Brain microvascular endothelial cell (primary cell): Measurements from ENCODE around the gene FAM53B.

ENCODE experiments used
- DNase-seq: peaks from one replicate; pipeline ENCODE4 v3.0.0-alpha.2; 2020
- H3K27ac ChIP-seq: fragments of 250-450 bp; sonication (Bioruptor Pico); 2 replicates; pipeline ENCODE4 v1.5.1; 2020; ENCODE audit warnings: mild to moderate bottlenecking, moderate library complexity
- H3K27me3 ChIP-seq: fragments of 250-450 bp; sonication (Bioruptor Pico); replicated peaks from 2 replicates; pipeline ENCODE4 v1.5.1; 2020; ENCODE audit warnings: mild to moderate bottlenecking
- H3K36me3 ChIP-seq: fragments of 250-450 bp; sonication (Bioruptor Pico); replicated peaks from 2 replicates; pipeline ENCODE4 v1.5.1; 2020; ENCODE audit warnings: mild to moderate bottlenecking
- H3K4me3 ChIP-seq: 2 replicates; pipeline ENCODE4 v1.5.1; 2011; ENCODE audit warnings: low read depth, mild to moderate bottlenecking, control low read depth, low read length, moderate library complexity
- in situ Hi-C: cut with HindIII; loops from 2 replicates; pipeline ENCODE4 v1.10.0; 2017; ENCODE audit warnings: low sequenced_read_pairs, low pct_ligation_motif_present
- TF ChIP-seq, protein P1 (sequence below): IDR thresholded peaks from 2 replicates; pipeline ENCODE4 v1.5.1; 2011; ENCODE audit warnings: low read depth, mild to moderate bottlenecking, moderate library complexity, low read length, control low read depth, inconsistent platforms; ENCODE audit errors: missing control alignments

The FAM53B gene

GRCh38 chr10:124699471-124700292 is 44.5 kb downstream of the FAM53B start:
- no peaks in the 10 kb centered on the region for H3K27me3 ChIP-seq
- H3K4me3 ChIP-seq: no peak overlapping the region
- TF ChIP-seq, protein P1, sequence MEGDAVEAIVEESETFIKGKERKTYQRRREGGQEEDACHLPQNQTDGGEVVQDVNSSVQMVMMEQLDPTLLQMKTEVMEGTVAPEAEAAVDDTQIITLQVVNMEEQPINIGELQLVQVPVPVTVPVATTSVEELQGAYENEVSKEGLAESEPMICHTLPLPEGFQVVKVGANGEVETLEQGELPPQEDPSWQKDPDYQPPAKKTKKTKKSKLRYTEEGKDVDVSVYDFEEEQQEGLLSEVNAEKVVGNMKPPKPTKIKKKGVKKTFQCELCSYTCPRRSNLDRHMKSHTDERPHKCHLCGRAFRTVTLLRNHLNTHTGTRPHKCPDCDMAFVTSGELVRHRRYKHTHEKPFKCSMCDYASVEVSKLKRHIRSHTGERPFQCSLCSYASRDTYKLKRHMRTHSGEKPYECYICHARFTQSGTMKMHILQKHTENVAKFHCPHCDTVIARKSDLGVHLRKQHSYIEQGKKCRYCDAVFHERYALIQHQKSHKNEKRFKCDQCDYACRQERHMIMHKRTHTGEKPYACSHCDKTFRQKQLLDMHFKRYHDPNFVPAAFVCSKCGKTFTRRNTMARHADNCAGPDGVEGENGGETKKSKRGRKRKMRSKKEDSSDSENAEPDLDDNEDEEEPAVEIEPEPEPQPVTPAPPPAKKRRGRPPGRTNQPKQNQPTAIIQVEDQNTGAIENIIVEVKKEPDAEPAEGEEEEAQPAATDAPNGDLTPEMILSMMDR: no peak
- H3K27ac ChIP-seq: no peak overlapping the region
- no peak for DNase-seq
- H3K36me3 ChIP-seq: peaks cover 7% of the 10 kb centered on the region
- in situ Hi-C loops: no loop called here

GRCh38 chr10:124698545-124699469 is 45.4 kb downstream of the FAM53B start:
- peaks cover 6% of the 10 kb centered on the region for H3K36me3 ChIP-seq
- H3K27ac ChIP-seq: no peak overlapping the region

GRCh38 chr10:124697837-124698544 is 46.2 kb downstream of the FAM53B start:
- TF ChIP-seq, protein P1: no peak
- Histone ChIP-seq H3K36me3 (peaks cover 6% of the 10 kb centered on the region), H3K27me3 (no peaks in the 10 kb centered on the region), H3K27ac (no peak overlapping the region), H3K4me3 (no peak overlapping the region)
- no peak for DNase-seq
- in situ Hi-C loops: no loop called here

More at GRCh38 chr10:124698545-124699469, 45.4 kb downstream of the FAM53B start:
- no peaks in the 10 kb centered on the region for H3K27me3 ChIP-seq
- TF ChIP-seq, protein P1: no peak
- no peak for DNase-seq
- in situ Hi-C loops: no loop called here
- H3K4me3 ChIP-seq: no peak overlapping the region

- H3K27me3 ChIP-seq: no peaks in the 10 kb centered on the region
- in situ Hi-C loops: no loop called here
- H3K36me3 ChIP-seq: peaks cover 6% of the 10 kb centered on the region
- no peak overlapping the region for H3K4me3 ChIP-seq
- no peak overlapping the region for H3K27ac ChIP-seq
- TF ChIP-seq, protein P1: no peak
- no peak for DNase-seq
Measured at GRCh38 chr10:124697443-124697836, 46.7 kb downstream of the FAM53B start.

DNA sequence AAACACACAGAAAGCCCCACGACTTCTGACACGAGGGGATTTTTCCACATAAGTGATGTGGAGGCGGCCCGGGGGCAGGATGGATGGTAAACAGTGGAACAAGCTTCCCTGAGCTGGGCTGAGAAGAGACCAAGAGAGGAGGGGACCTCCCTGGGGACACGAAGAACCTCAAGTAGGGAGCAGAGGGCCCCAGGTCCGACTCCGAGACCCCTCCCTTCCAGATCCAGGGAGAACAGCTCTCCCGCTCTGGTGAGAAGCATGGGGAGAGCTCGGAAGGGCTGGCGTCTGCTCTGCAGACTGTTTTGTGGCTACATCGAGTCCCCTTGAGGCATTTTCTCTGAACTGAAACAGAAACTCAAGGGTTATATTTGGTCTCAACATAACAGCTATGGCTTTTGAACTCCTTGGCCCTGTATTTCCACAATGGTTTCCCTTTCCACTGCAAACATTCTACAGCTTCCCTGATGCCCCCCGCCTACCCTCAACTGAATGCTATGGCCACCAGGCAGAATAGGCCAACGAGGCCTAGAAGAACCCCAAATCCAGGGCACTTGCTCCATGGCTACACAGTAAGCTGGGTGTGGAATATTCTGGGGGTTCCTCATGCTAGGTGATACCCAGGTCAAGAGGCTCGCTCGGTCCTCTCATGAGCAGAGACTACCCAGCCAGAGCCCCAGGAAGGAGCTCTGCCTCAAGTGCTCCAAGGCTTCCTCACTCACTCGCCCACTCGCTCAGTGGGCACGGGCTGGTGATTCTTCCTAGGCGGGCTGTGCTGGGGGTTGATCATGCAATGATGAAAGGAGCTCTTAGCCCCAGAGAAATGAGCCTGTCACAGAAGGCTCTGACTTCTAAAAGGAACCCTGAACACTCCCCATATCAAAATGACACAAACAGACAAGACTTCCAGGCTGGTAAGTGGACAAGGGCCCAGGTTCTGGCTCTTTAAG is 47.5 kb downstream of the FAM53B start:
- H3K27me3 ChIP-seq: no peaks in the 10 kb centered on the region
- no peak overlapping the region for H3K4me3 ChIP-seq
- in situ Hi-C loops: no loop called here
- peaks cover 6% of the 10 kb centered on the region for H3K36me3 ChIP-seq
- H3K27ac ChIP-seq: no peak overlapping the region
- TF ChIP-seq, protein P1: no peak
- DNase-seq: no peak
